NK-92 (cell line): Measurements from ENCODE around the gene MARCKS.

ENCODE experiments used
- DNase-seq: peaks from one replicate; lab custom pipeline; 2025; ENCODE audit not compliant: unreplicated experiment; lab: John Stamatoyannopoulos, UW

The MARCKS gene

DNA sequence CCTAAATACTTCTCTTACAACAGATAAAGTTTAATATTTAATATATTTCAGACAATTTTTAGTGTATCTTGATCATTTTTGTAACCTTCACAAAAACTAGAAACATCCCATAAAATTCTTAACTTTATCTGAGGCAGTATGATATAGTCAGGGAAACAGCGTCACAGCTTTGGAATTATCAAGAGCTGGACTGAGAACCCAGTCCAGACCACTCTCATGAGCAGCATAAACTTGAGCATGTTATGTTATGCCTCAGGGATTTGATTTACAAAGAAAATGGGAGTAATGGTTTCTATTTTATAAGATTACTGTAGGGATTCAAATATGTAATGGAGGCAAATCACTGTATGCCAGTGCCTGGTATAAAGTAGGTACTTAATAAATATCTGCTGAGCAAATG lies 8.3 kb upstream of the MARCKS start:
- no peak for DNase-seq

GRCh38 chr6:113853252-113853651 lies 3.9 kb upstream of the MARCKS start:
- no peak for DNase-seq

- DNase-seq = no peak
Measured at GRCh38 chr6:113854531-113855499, 2.3 kb upstream of the MARCKS start.

GRCh38 chr6:113855500-113856374 lies 1.4 kb upstream of the MARCKS start:
- no peak for DNase-seq

DNA sequence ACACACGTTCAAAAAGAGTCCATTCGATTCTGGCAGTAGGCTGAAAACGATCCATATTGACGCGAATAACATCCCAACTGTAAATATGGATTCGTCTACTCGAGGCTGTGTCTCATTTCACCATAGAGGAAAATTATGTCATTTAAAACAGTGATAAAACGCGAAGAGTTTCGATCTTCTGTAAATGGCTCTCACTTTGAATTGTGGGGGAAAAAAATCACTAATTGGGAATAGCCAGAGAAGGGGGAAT lies 845 bp upstream of the MARCKS start:
- no peak for DNase-seq

DNA sequence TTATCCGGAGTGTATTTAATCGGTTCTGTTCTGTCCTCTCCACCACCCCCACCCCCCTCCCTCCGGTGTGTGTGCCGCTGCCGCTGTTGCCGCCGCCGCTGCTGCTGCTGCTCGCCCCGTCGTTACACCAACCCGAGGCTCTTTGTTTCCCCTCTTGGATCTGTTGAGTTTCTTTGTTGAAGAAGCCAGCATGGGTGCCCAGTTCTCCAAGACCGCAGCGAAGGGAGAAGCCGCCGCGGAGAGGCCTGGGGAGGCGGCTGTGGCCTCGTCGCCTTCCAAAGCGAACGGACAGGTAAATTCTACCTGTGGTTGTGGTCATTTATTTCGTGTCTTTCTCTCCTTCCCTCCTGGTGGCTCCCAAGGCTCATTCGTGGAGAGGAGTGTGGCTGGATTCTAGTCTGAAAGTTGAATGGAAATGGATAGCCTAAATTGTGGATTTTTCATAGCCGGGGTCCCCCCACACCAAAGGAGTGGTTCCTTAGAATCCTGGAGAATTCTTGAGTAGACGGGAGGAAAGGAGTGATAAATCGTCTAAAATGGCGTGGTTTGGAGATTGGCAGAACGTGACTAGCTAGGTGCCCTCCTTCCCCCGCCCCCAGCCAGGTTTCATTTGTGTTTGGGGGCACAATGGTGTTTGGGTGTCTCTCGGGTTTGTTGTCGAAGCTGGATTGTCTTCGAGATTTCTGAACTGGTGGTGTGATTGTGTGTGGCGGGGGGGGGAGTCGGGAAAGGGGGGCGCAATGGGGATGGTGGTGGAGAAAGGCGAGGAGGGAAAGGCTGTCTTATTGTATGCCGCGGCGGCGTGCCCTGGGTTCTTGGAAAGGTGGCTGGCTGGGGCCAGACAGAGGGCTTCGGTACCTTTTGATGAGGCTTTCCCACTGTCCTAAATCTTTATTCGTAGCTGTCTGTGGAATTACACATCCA lies 673 bp downstream of the MARCKS start:
- DNase-seq = no peak

DNA sequence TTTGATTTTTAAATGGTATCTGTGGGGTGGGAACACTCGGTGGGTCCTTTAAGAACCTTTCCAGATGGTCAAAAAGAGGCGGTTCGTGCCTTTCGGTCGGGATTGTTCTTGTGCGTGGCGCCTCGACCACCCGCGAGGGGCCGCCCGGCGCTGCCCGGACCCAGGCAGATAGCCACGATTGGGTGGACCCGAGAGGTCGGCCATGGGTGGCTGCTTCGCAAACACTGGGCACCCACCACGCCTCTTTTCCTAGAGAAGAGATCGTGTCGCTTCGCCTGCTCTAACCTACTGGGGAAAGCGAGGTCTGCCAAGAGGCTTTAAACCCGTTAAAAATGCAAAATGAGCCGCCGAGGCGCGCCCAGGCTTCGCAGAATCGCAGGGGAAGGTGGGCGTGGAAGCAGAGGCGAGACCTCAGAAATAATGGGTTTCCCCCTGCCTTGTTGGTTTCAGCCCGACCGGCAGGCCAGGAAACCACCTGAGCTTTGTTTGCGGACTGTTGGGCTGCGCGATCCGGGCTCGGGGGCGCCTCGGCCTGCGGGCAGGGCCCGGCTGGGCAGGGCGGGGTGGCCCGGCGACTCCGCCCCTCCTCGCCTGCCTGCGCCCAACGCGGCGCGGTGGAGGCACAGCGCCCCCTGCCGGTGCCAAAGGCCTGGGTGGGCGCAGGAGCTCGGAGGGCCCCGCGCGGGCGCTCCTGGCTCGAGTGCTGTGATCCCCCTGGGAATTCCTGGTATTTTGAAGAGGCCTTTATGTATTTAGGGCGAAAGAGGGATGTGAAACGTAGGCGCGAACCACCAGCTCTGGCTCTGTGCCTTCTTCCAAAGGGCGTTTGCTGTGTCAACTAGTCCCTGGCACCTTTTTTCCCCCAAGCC lies 1.6 kb downstream of the MARCKS start:
- DNase-seq = no peak

- no peak for DNase-seq
Measured at GRCh38 chr6:113859349-113860180, 2.4 kb downstream of the MARCKS start.

DNA sequence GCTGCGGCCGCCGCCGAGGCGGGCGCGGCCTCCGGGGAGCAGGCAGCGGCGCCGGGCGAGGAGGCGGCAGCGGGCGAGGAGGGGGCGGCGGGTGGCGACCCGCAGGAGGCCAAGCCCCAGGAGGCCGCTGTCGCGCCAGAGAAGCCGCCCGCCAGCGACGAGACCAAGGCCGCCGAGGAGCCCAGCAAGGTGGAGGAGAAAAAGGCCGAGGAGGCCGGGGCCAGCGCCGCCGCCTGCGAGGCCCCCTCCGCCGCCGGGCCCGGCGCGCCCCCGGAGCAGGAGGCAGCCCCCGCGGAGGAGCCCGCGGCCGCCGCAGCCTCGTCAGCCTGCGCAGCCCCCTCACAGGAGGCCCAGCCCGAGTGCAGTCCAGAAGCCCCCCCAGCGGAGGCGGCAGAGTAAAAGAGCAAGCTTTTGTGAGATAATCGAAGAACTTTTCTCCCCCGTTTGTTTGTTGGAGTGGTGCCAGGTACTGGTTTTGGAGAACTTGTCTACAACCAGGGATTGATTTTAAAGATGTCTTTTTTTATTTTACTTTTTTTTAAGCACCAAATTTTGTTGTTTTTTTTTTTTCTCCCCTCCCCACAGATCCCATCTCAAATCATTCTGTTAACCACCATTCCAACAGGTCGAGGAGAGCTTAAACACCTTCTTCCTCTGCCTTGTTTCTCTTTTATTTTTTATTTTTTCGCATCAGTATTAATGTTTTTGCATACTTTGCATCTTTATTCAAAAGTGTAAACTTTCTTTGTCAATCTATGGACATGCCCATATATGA lies 3.2 kb downstream of the MARCKS start:
- DNase-seq = no peak

GRCh38 chr6:113862112-113862511 lies 5.0 kb downstream of the MARCKS start:
- DNase-seq = no peak

GRCh38 chr6:113870917-113871316 lies 13.8 kb downstream of the MARCKS start:
- DNase-seq = no peak

DNA sequence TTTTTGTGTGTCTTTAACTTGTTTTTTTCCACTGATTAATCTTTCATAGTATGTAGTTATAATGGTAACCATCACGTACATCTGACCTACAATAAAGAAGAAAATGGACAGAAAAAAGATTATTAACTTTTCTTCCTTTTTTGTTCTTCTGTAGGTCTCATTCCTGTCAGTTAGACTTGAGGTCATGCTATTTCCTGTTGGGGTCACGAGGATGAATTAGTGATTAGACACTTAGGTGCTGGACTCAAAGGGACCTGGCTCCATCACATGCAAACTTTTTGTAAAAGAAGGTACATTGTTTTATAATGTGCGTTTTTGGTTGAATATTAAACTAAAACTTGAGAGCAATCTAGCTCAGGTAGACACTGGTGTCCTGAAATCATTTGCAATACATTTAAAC lies 14.8 kb downstream of the MARCKS start:
- DNase-seq = no peak

- no peak for DNase-seq
Measured at GRCh38 chr6:113873043-113873667, 16.0 kb downstream of the MARCKS start.

- DNase-seq = no peak
Measured at GRCh38 chr6:113875470-113875869, 18.3 kb downstream of the MARCKS start.

GRCh38 chr6:113876695-113877094 lies 19.6 kb downstream of the MARCKS start:
- no peak for DNase-seq

GRCh38 chr6:113879186-113880096 lies 22.3 kb downstream of the MARCKS start:
- peak; percentile 2 for DNase-seq

GRCh38 chr6:113881478-113881980 lies 24.4 kb downstream of the MARCKS start:
- no peak for DNase-seq
